ENCODE measurements around the gene C9orf72. TPM values are rescaled to one million over a fixed set of nuclear protein-coding genes. Genes with fewer than 3 reads are reported as not detected.

C9orf72 gene
- total RNA-seq, 1 donor from 2014 or later = 9.4 TPM

DNA sequence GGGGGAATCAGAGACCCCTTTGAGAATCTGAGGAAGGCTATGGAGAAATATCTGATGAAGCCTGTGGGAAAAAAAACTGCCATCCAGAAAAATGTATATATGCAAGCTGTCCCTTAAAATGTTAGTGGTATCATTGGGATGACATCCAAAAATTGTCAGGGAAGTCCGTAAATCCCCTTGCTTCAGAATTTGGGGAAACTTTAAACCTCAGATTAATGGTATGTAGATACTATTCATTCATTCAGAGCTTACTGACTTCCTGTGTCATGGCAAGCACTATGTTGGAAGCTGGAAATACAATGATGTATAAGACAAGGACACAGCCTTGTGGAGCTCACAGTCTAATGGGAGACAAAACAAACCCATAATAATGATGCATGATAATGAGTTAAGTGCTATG is 32.8 kb downstream of the C9orf72 start:
- TF ChIP-seq CTCF (conservative IDR thresholded peaks at IDR 0.05; ENCODE audit: low read depth, low read length) = no peak
- H3K4me3 ChIP-seq (ENCODE audit: low read depth, low read length) = no peak overlapping the region
- DNase-seq (ENCODE audit: low read depth) = no peak

DNA sequence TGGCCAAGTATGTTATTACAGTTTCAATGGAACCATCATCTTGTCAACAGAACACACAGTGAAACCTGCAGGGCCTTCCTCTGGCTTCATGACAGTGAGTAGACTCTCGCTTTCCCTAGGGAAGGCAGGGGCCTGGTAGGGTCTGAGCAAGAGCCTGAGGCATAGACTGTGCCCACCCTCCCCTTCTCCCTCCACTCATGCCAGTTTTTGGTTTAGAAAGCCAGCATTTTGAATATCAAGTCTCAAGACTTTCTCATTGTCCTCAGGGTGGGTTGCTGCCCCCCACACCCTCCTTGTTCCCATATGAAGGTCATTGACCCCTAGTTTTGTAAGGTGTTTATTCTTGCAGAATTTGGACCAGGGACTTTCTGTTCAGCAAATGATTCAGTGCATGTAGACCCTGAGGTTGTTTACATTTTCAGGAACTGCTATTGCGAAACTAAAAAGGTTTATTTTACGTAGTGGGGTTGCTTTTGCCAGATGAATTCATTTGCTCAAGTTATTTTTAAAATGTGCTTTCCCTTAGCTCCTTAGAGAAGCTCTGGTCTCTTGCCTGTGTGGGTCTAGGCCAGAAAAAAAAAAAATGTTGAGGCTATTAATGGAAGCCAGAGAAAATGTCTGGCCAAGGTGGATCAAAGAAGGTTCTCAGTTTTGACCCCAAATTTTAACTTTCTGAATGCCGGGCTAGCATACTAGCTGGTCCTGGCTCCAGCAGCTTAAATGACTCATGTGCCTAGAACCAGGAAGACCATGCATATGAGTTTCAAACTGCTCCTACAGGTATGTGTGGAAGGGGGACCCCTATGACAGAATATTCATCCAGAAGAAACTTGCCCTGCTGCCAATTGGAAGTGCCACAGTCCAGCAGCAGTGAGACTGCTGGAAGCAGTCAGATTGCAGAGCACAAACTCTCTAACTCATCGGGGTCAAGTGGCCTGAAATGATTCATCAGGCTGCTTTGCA is 33.5 kb downstream of the C9orf72 start:
- H3K4me3 ChIP-seq (ENCODE audit: low read depth, low read length) = no peak overlapping the region
- DNase-seq (ENCODE audit: low read depth) = no peak
- no peak for TF ChIP-seq CTCF (conservative IDR thresholded peaks at IDR 0.05; ENCODE audit: low read depth, low read length)

DNA sequence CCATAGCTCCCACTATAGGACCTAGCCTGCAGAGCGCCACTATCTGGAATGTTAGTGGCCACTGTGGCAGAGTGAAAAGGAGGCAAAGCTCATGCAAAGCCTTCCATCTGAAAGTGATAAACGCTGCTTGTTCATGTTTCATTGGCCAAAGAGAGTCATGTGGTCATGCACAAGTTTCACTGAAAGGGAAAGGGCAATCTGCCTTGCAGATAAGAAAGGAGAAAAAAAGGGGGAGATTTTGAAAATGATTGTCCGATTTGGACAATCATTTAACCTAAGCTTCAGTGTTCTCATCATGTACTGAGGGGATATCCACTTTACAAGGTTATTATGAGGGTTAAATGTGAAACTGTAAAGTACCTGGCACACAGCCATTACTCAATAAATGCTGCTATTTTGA is 34.6 kb downstream of the C9orf72 start:
- H3K4me3 ChIP-seq (ENCODE audit: low read depth, low read length) = no peak overlapping the region
- no peak for DNase-seq (ENCODE audit: low read depth)
- no peak for TF ChIP-seq CTCF (conservative IDR thresholded peaks at IDR 0.05; ENCODE audit: low read depth, low read length)

GRCh38 chr9:27537756-27538155 is 35.5 kb downstream of the C9orf72 start:
- TF ChIP-seq CTCF (conservative IDR thresholded peaks at IDR 0.05; ENCODE audit: low read depth, low read length) = no peak
- DNase-seq (ENCODE audit: low read depth) = no peak
- H3K4me3 ChIP-seq (ENCODE audit: low read depth, low read length) = no peak overlapping the region

- DNase-seq (ENCODE audit: low read depth) = no peak
- H3K4me3 ChIP-seq (ENCODE audit: low read depth, low read length) = no peak overlapping the region
- TF ChIP-seq CTCF (conservative IDR thresholded peaks at IDR 0.05; ENCODE audit: low read depth, low read length) = no peak
These were observed 36.2 kb downstream of the C9orf72 start for GRCh38 chr9:27537027-27537435.

DNA sequence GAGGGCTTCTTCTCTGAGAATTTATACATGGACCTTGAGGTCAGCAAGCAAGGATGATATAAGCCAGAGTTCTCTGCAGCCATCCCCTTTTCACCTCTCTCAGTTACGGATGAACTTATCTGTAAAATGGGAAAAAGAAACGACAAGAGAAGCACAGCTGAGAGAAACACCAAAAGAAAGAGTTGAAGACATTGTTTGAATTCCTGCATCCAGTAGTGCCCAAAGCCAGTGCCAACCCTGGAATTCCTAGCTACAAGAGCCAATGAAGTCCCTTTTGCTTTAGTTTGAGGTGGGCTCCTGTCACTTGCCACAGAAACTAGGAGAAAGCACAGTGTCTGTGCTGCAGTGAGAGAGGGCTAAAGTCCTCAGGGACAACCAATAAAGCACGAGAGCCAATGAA is 37.1 kb downstream of the C9orf72 start:
- DNase-seq (ENCODE audit: low read depth) = no peak
- H3K4me3 ChIP-seq (ENCODE audit: low read depth, low read length) = no peak overlapping the region
- TF ChIP-seq CTCF (conservative IDR thresholded peaks at IDR 0.05; ENCODE audit: low read depth, low read length) = no peak

- DNase-seq (ENCODE audit: low read depth) = no peak
These were observed 37.6 kb downstream of the C9orf72 start for GRCh38 chr9:27535701-27536118.

More at GRCh38 chr9:27535701-27536118, 37.6 kb downstream of the C9orf72 start:
- peak; percentile 18 for TF ChIP-seq CTCF (conservative IDR thresholded peaks at IDR 0.05; ENCODE audit: low read depth, low read length)
- H3K4me3 ChIP-seq (ENCODE audit: low read depth, low read length) = no peak overlapping the region

All from epithelial cell of proximal tubule (primary cell).